Heart right ventricle (tissue), 16 donors: ENCODE results near the gene GRIK2. TPM values are rescaled to one million over a fixed set of nuclear protein-coding genes. Genes with fewer than 3 reads are reported as not detected.

ENCODE experiments used
- ATAC-seq, 8 donors: fragments of 200-7000 bp; cut with Tn5 transposase; one replicate each; pipeline ENCODE4 v1.9.1; 2020; ENCODE audit warnings: mild to moderate bottlenecking in 8 of 8, moderate library complexity in 8 of 8, moderate number of reproducible peaks in 1 of 8
- DNase-seq, 2 donors: peaks; one replicate each; pipeline ENCODE4 v3.0.0-alpha.2; 2020
- H3K27ac ChIP-seq, 10 donors: fragments of 200-600 bp; sonication (generic) in 2 of 10; one replicate each; pipeline versions ENCODE4 v1.5.0 to v1.8.0; 2020 to 2022; ENCODE audit warnings: mild to moderate bottlenecking in 3 of 10
- H3K27me3 ChIP-seq, 7 donors: fragments of 200-600 bp; one replicate each; pipeline ENCODE4 v1.8.0; 2021 to 2022; ENCODE audit warnings: mild to moderate bottlenecking in 2 of 7
- H3K36me3 ChIP-seq, 9 donors: fragments of 200-600 bp; sonication (generic) in 1 of 9; one replicate each; pipeline versions ENCODE4 v1.5.0 to v1.8.0; 2020 to 2022; ENCODE audit warnings: mild to moderate bottlenecking in 2 of 9
- H3K4me1 ChIP-seq, 9 donors: fragments of 200-600 bp; sonication (generic) in 1 of 9; one replicate each; pipeline versions ENCODE4 v1.5.0 to v1.8.0; 2020 to 2022; ENCODE audit warnings: mild to moderate bottlenecking in 4 of 9
- H3K4me3 ChIP-seq, 10 donors: fragments of 200-600 bp; sonication (generic) in 2 of 10; one replicate each; pipeline versions ENCODE4 v1.5.0 to v1.8.0; 2020 to 2022; ENCODE audit warnings: mild to moderate bottlenecking in 7 of 10, moderate library complexity in 2 of 10
- H3K9me3 ChIP-seq, 11 donors: fragments of 200-600 bp in 10 of 11; sonication (generic) in 2 of 11; one replicate each; pipeline versions ENCODE4 v1.5.0 to v1.8.0; 2013 to 2022; ENCODE audit warnings: mild to moderate bottlenecking in 2 of 11, control low read depth in 1 of 11, moderate library complexity in 1 of 11
- CTCF ChIP-seq, 9 donors: fragments of 200-600 bp; sonication (generic) in 2 of 9; IDR thresholded peaks; one replicate each; pipeline versions ENCODE4 v1.5.0 to v1.8.0; 2021 to 2022; ENCODE audit warnings: antibody characterized with exemption in 9 of 9, mild to moderate bottlenecking in 5 of 9, moderate library complexity in 1 of 9
- WGBS, 2 donors: extraction: QIAGEN DNeasy Blood & Tissue Kit; methylation state at CpG; one replicate each; pipeline ENCODE4 v1.1.7; 2013; ENCODE audit warnings: inconsistent platforms in 1 of 2; 5-methylcytosine and 5-hydroxymethylcytosine counted together
- intact Hi-C, 10 donors: fragments of 100-400 bp; cut with DNase I; formaldehyde crosslinking; loops; one replicate each; pipeline versions ENCODE4 v1.11.1 to v1.14.2; 2022
- polyA plus RNA-seq, 2 donors: library from polyadenylated mRNA; stranded (reverse); fragments of 200-250 nt; gene quantifications; one replicate each; pipeline ENCODE4 v1.2.3, GENCODE V29; 2013
- total RNA-seq, 10 donors: library from RNA; stranded (reverse); fragmentation: NEBNext Ultra II Directional in 3 of 10; extraction: Animal tissue kit (Norgen Biotek cat#: 25700) in 3 of 10; gene quantifications; one replicate each; pipeline versions ENCODE4 v1.2.1 to v1.2.4, GENCODE V29; 2021 to 2023
- donor health status: Arrhythmogenic right ventricular cardiomyopathy.
- donor health status: ischemic (EF 13 %, LVEDD 7.1; RV severe dilation, severe dysfunction).
- donor health status: healthy with polysubstance abuse.
- donor health status: DM: no; HTN: yes; CAD: no.
- donor health status: DM: no; HTN: no; CAD: no.
- donor health status: ischemic (EF 25% LVEDD 6.9; RV normal size, moderate dysfunction).
- donor health status: ischemic (EF 25% LVEDD 5.7; RV mildly dilated, moderate dysfunction).
- donor health status: healthy.
- donor health status: DM: yes; HTN: yes; CAD: no.
- donor health status: Ischemic cardiomyopathy.
- donor health status: ischemic (EF 35%, LVEDD 5.7; RV mildly dilated, moderate dysfunction).
- donor health status: nonischemic (EF 11% LVEDD 7.7; RV severe dilation, severe dysfunction).
- donor health status: DM: yes; HTN: yes; CAD: no.
- donor health status: PGD.
- donor health status: ischemic (EF 29% LVEDD 5.4; RV normal size, mild dysfunction).
- donor health status: nonischemic (EF 23%, LVEDD 6.1; RV moderate dilation, normal function).

The GRIK2 gene
- total and polyA plus RNA-seq, 12 donors = 0.13 to 7.0 (median 2.5) TPM

GRCh38 chr6:101907356-101908217, 514.1 kb downstream of the GRIK2 start:
- H3K27me3 ChIP-seq = no peaks in the 10 kb centered on the region
- no peak for TF ChIP-seq CTCF (IDR thresholded peaks at IDR 0.05)
- no peaks in the 10 kb centered on the region for H3K4me1 ChIP-seq
- ATAC-seq (no peak), DNase-seq (no peak)
- H3K27ac ChIP-seq = no peak overlapping the region
- H3K36me3 ChIP-seq = no peaks in the 10 kb centered on the region
- H3K9me3 ChIP-seq = no peaks in the 10 kb centered on the region
- H3K4me3 ChIP-seq = no peak overlapping the region
- WGBS, 2 donors = 86% methylated on average over 6 of the region's 6 CpGs
- intact Hi-C loops = no loop called here

- WGBS, 2 donors = 46 to 64% methylated on average over 1 of the region's 1 CpG
These were observed 515.9 kb downstream of the GRIK2 start for GRCh38 chr6:101909366-101909765.

GRCh38 chr6:101912311-101912710, 518.8 kb downstream of the GRIK2 start:
- 53 to 58% methylated on average over 5 of the region's 5 CpGs for WGBS, 2 donors
- no peak for DNase-seq

More at GRCh38 chr6:101909366-101909765, 515.9 kb downstream of the GRIK2 start:
- no peak for TF ChIP-seq CTCF (IDR thresholded peaks at IDR 0.05)
- Histone ChIP-seq H3K27me3 (no peaks in the 10 kb centered on the region), H3K4me3 (no peak overlapping the region), H3K36me3 (no peaks in the 10 kb centered on the region), H3K4me1 (no peaks in the 10 kb centered on the region), H3K9me3 (no peaks in the 10 kb centered on the region), H3K27ac (no peak overlapping the region)
- DNase-seq = no peak
- ATAC-seq = peak in 1 of 8 donors; percentile 20
- intact Hi-C loops = no loop called here

DNA sequence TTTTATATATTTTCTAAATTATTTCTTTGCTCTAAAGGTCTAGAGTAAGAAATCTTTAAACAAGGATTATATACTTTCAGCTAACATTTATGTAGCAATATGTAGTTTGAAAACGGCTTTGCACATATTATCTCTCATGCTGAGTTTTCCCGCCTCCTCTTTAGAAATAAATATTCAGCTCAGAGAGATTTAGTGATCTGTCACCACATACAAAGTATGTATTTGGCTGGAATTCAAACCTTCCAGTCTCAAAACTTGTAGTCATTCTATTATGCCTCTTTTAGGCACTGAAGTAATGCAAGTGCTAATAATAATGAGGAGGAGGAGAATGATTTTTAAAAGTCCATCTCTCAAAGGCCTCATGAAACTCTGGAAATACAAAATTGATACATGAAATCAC, 525.0 kb downstream of the GRIK2 start:
- no peak for DNase-seq
- Histone ChIP-seq H3K4me3 (no peak overlapping the region), H3K36me3 (no peaks in the 10 kb centered on the region), H3K4me1 (no peaks in the 10 kb centered on the region), H3K27me3 (no peaks in the 10 kb centered on the region), H3K9me3 (no peaks in the 10 kb centered on the region), H3K27ac (no peak overlapping the region)
- 31 to 54% methylated on average over 2 of the region's 2 CpGs for WGBS, 2 donors
- TF ChIP-seq CTCF (IDR thresholded peaks at IDR 0.05) = no peak
- intact Hi-C loops = no loop called here
- ATAC-seq = no peak

More at GRCh38 chr6:101912311-101912710, 518.8 kb downstream of the GRIK2 start:
- no peaks in the 10 kb centered on the region for H3K27me3 ChIP-seq
- no peak overlapping the region for H3K27ac ChIP-seq
- TF ChIP-seq CTCF (IDR thresholded peaks at IDR 0.05) = no peak
- no peaks in the 10 kb centered on the region for H3K9me3 ChIP-seq
- no peaks in the 10 kb centered on the region for H3K36me3 ChIP-seq
- ATAC-seq = no peak
- H3K4me1 ChIP-seq = no peaks in the 10 kb centered on the region
- intact Hi-C loops = no loop called here
- H3K4me3 ChIP-seq = no peak overlapping the region
